Measurements from ENCODE around the gene PRKCE. TPM values are rescaled to one million over a fixed set of nuclear protein-coding genes. Genes with fewer than 3 reads are reported as not detected.

PRKCE gene
- total RNA-seq, 2 donors from 2014 or later = 6.3 to 30.1 TPM

GRCh38 chr2:45643543-45644542 lies 7.6 kb upstream of the PRKCE start:
- H3K4me3 Mint-ChIP-seq = peak overlapping the region; percentile 71
- no peaks in the 10 kb centered on the region for H3K9me3 Mint-ChIP-seq
- H3K27ac Mint-ChIP-seq = no peak overlapping the region
- H3K36me3 Mint-ChIP-seq = no peaks in the 10 kb centered on the region
- H3K4me1 Mint-ChIP-seq (ENCODE audit: low read depth in 2 of 2) = peaks cover 4 to 11% of the 10 kb centered on the region in 2 donors
- H3K27me3 Mint-ChIP-seq = peaks cover 21 to 26% of the 10 kb centered on the region in 2 donors
- DNase-seq (ENCODE audit: low spot score) (peak; percentile 78), ATAC-seq (peak; percentile 94)

GRCh38 chr2:45646289-45646688 lies 5.2 kb upstream of the PRKCE start:
- Mint-ChIP-seq H3K27ac (no peak overlapping the region), H3K36me3 (peaks cover 6% of the 10 kb centered on the region), H3K27me3 (peaks cover 16 to 18% of the 10 kb centered on the region in 2 donors), H3K4me1 (ENCODE audit: low read depth in 2 of 2) (peaks cover 7 to 16% of the 10 kb centered on the region in 2 donors), H3K4me3 (no peak overlapping the region), H3K9me3 (no peaks in the 10 kb centered on the region)
- DNase-seq (ENCODE audit: low spot score) (no peak), ATAC-seq (no peak)

GRCh38 chr2:45647356-45647755 lies 4.1 kb upstream of the PRKCE start:
- Mint-ChIP-seq H3K27ac (no peak overlapping the region), H3K27me3 (peaks cover 7 to 8% of the 10 kb centered on the region in 2 donors), H3K9me3 (no peaks in the 10 kb centered on the region), H3K4me1 (ENCODE audit: low read depth in 2 of 2) (peaks cover 12 to 20% of the 10 kb centered on the region in 2 donors), H3K36me3 (peaks cover 6% of the 10 kb centered on the region), H3K4me3 (no peak overlapping the region)
- ATAC-seq = no peak
- DNase-seq (ENCODE audit: low spot score) = no peak

GRCh38 chr2:45647986-45648520 lies 3.4 kb upstream of the PRKCE start:
- Mint-ChIP-seq H3K4me3 (no peak overlapping the region), H3K27ac (no peak overlapping the region), H3K4me1 (ENCODE audit: low read depth in 2 of 2) (peaks cover 18 to 27% of the 10 kb centered on the region in 2 donors), H3K36me3 (peaks cover 6% of the 10 kb centered on the region), H3K27me3 (peaks cover 7% of the 10 kb centered on the region in 2 donors), H3K9me3 (no peaks in the 10 kb centered on the region)
- DNase-seq (ENCODE audit: low spot score) (no peak), ATAC-seq (no peak)

GRCh38 chr2:45648636-45649035 lies 2.8 kb upstream of the PRKCE start:
- ATAC-seq = no peak
- H3K4me3 Mint-ChIP-seq = no peak overlapping the region

GRCh38 chr2:45649462-45649857 lies 2.0 kb upstream of the PRKCE start:
- H3K27ac Mint-ChIP-seq = peak overlapping the region; percentile 18 to 56
- DNase-seq (ENCODE audit: low spot score) = no peak

More at GRCh38 chr2:45648636-45649035, 2.8 kb upstream of the PRKCE start:
- no peak overlapping the region for H3K27ac Mint-ChIP-seq
- H3K9me3 Mint-ChIP-seq = no peaks in the 10 kb centered on the region
- peaks cover 18 to 33% of the 10 kb centered on the region in 2 donors for H3K4me1 Mint-ChIP-seq (ENCODE audit: low read depth in 2 of 2)
- H3K36me3 Mint-ChIP-seq = peaks cover 6% of the 10 kb centered on the region
- DNase-seq (ENCODE audit: low spot score) = no peak
- peaks cover 4 to 7% of the 10 kb centered on the region in 2 donors for H3K27me3 Mint-ChIP-seq

GRCh38 chr2:45649858-45650811 lies 1.3 kb upstream of the PRKCE start:
- Mint-ChIP-seq H3K4me1 (ENCODE audit: low read depth in 2 of 2) (peaks cover 14 to 35% of the 10 kb centered on the region in 2 donors), H3K9me3 (no peaks in the 10 kb centered on the region), H3K27ac (peak overlapping the region; percentile 79 to 84), H3K27me3 (no peaks in the 10 kb centered on the region), H3K36me3 (peaks cover 6% of the 10 kb centered on the region), H3K4me3 (peak overlapping the region; percentile 95)
- ATAC-seq (peak; percentile 40 to 48), DNase-seq (ENCODE audit: low spot score) (peak; percentile 66)

More at GRCh38 chr2:45649462-45649857, 2.0 kb upstream of the PRKCE start:
- Mint-ChIP-seq H3K9me3 (no peaks in the 10 kb centered on the region), H3K4me1 (ENCODE audit: low read depth in 2 of 2) (peaks cover 14 to 35% of the 10 kb centered on the region in 2 donors), H3K36me3 (peaks cover 6% of the 10 kb centered on the region), H3K27me3 (no peaks in the 10 kb centered on the region), H3K4me3 (peak overlapping the region; percentile 95)
- ATAC-seq = no peak

- ATAC-seq (peak; percentile 90 to 92), DNase-seq (ENCODE audit: low spot score) (peak; percentile 89)
- H3K36me3 Mint-ChIP-seq = peaks cover 6% of the 10 kb centered on the region
- peaks cover 14 to 35% of the 10 kb centered on the region in 2 donors for H3K4me1 Mint-ChIP-seq (ENCODE audit: low read depth in 2 of 2)
- H3K27me3 Mint-ChIP-seq = no peaks in the 10 kb centered on the region
- no peaks in the 10 kb centered on the region for H3K9me3 Mint-ChIP-seq
- peak overlapping the region; percentile 95 for H3K4me3 Mint-ChIP-seq
- peak overlapping the region; percentile 79 to 84 for H3K27ac Mint-ChIP-seq
Measured at GRCh38 chr2:45650851-45651414, 542 bp upstream of the PRKCE start.

- Mint-ChIP-seq H3K27ac (peak overlapping the region; percentile 37 to 68), H3K4me3 (peak overlapping the region; percentile 86), H3K4me1 (ENCODE audit: low read depth in 2 of 2) (peaks cover 14 to 35% of the 10 kb centered on the region in 2 donors), H3K9me3 (no peaks in the 10 kb centered on the region), H3K27me3 (no peaks in the 10 kb centered on the region), H3K36me3 (peaks cover 6% of the 10 kb centered on the region)
- DNase-seq (ENCODE audit: low spot score) = no peak
- no peak for ATAC-seq
Measured at GRCh38 chr2:45652090-45653031, 886 bp downstream of the PRKCE start.

- Mint-ChIP-seq H3K27ac (peak overlapping the region in 1 of 2 donors; percentile 37), H3K9me3 (no peaks in the 10 kb centered on the region)
Measured at GRCh38 chr2:45653122-45653913, 1.8 kb downstream of the PRKCE start.

GRCh38 chr2:45654250-45654649 lies 2.8 kb downstream of the PRKCE start:
- DNase-seq (ENCODE audit: low spot score) (no peak), ATAC-seq (no peak)
- no peaks in the 10 kb centered on the region for H3K27me3 Mint-ChIP-seq
- peaks cover 6% of the 10 kb centered on the region for H3K36me3 Mint-ChIP-seq
- H3K27ac Mint-ChIP-seq = no peak overlapping the region
- peak overlapping the region; percentile 14 for H3K4me3 Mint-ChIP-seq
- H3K9me3 Mint-ChIP-seq = no peaks in the 10 kb centered on the region
- H3K4me1 Mint-ChIP-seq (ENCODE audit: low read depth in 2 of 2) = peaks cover 14 to 35% of the 10 kb centered on the region in 2 donors

More at GRCh38 chr2:45653122-45653913, 1.8 kb downstream of the PRKCE start:
- DNase-seq (ENCODE audit: low spot score) = no peak
- Mint-ChIP-seq H3K36me3 (peaks cover 6% of the 10 kb centered on the region), H3K4me3 (peak overlapping the region; percentile 86), H3K4me1 (ENCODE audit: low read depth in 2 of 2) (peaks cover 14 to 35% of the 10 kb centered on the region in 2 donors), H3K27me3 (no peaks in the 10 kb centered on the region)
- no peak for ATAC-seq
